Fibroblast of lung (primary cell): ENCODE data around the gene PLB1.

Experiments
- EZH2 ChIP-seq: IDR thresholded peaks from 2 replicates; pipeline ENCODE4 v1.5.1; 2012; ENCODE audit warnings: low read length, control low read depth, mild to moderate bottlenecking; ENCODE audit errors: missing control alignments
- TF ChIP-seq, protein P1 (sequence below), 2 donors: IDR thresholded peaks in 1 of 2; conservative IDR thresholded peaks in 1 of 2; 1 replicate in 1 of 2; 2 replicates in 1 of 2; pipeline ENCODE4 v1.5.1; 2011 to 2012; ENCODE audit warnings: low read length in 2 of 2, control low read depth in 1 of 2, inconsistent platforms in 1 of 2, low read depth in 1 of 2, mild to moderate bottlenecking in 1 of 2

GRCh38 chr2:28546242-28546641 lies 50.4 kb downstream of the PLB1 start:
- TF ChIP-seq, protein P1, sequence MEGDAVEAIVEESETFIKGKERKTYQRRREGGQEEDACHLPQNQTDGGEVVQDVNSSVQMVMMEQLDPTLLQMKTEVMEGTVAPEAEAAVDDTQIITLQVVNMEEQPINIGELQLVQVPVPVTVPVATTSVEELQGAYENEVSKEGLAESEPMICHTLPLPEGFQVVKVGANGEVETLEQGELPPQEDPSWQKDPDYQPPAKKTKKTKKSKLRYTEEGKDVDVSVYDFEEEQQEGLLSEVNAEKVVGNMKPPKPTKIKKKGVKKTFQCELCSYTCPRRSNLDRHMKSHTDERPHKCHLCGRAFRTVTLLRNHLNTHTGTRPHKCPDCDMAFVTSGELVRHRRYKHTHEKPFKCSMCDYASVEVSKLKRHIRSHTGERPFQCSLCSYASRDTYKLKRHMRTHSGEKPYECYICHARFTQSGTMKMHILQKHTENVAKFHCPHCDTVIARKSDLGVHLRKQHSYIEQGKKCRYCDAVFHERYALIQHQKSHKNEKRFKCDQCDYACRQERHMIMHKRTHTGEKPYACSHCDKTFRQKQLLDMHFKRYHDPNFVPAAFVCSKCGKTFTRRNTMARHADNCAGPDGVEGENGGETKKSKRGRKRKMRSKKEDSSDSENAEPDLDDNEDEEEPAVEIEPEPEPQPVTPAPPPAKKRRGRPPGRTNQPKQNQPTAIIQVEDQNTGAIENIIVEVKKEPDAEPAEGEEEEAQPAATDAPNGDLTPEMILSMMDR (conservative IDR thresholded peaks at IDR 0.05 in 1 of 2, IDR thresholded peaks at IDR 0.05 in 1 of 2; ENCODE audit: low read depth in 1 of 2, low read length in 2 of 2), result no peak
- no peak for TF ChIP-seq EZH2
